ELR (cell line): Measurements from ENCODE around the gene SLC1A7.
A peak's percentile ranks its signal among the peaks of the same experiment; 100 is the strongest.

ENCODE experiments used
- DNase-seq: peaks from one replicate; pipeline ENCODE4 v3.0.0-alpha.2; 2015; ENCODE audit warnings: low read depth

The SLC1A7 gene

DNA sequence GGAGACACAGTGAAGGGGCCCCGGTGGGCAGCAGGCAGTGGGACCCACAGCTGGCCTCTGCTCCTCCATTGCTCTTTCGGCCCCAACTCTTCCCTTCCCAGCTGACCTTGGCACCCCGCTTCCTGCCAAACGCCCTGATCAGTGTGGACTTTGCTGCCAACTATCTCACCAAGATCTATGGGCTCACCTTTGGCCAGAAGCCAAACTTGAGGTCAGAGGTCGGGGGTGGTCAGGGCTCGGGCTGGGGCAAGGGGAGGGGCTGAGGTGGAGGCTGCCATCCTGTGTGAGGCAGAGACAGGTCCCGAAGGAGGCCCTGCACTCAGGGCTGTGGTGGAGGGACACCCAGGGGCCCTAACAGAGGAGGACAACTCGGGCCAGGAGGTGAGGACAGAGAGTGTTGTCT lies 66.7 kb downstream of the SLC1A7 start:
- no peak for DNase-seq

DNA sequence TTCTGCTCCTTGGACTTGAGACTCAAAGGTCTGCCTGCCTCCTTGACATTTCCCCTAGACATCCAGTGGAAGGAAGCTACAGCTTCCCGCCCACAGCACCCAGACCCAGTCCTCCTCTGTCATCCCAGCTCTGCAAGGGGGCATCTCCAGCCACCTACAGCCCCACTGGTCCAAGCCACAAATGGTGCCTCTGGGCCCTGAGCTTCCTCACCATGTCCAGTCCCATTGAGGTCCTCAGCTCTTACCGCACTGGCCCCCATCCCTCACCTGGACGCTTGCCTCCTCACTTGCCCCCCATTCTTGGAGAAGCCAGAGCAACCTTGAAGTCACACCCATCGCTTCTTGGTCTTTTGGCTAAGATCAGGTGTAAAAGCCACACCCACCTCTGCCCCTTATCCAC lies 67.2 kb downstream of the SLC1A7 start:
- no peak for DNase-seq

DNA sequence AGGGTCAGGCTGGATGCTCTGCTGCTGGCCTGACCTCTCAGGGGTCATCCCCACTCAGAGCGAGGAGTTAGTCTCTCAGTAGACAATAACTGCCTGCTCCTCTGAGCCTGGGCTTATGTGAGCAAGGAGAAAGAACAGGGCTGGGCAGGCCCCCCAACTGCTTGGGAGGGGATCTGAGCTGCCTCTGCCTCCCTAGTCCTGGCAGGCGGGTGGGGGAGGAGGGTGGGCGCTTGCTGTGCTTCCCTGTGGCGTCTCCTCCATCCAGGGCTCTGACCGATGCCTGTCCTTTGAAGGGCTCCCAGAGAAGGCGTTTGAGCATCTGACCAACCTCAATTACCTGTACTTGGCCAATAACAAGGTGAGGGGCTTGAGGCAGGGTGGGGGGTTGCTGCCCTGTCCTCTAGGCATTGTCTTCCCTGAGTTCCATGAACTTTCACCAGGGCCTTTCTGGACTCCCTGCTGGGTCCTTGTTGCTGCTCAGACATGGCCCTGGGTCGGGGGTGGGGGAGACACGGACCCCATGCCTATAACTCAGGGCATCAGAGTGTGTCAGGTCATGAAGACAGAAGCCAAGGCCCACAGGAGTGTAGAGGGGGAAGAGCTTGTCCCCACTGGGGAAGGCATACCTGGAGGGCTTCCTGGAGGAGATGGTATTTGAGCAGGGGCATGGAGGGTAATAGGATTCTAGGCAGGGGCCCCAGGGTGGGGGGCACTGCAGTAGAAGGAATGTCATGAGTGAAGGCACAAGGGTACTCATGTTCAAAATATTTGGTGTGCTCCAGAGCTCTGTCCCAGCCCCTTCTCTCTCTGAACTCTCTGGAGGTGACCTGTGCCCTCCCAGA lies 67.9 kb downstream of the SLC1A7 start:
- DNase-seq, result no peak

DNA sequence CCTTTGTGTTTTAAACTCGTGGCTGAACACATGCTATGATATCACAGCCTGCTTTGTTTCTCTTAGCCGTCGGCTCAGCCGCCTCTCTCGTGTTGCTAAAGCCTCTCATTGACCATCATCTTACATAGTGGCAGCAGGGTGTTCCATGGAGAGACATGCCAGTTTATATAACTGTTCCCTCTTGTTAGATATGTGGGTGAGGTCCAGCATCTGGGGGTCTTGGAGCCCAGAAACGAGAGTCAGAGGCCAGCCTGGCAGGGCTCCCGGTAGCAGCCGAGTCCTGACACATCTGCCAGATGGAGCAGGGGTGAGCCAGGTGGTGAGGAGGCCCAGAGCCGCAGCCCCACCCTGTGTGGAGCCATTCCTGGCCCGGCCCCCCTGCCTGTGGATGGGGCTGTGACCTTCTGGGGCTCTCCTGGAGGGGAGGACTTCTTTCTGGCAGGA lies 68.5 kb downstream of the SLC1A7 start:
- no peak for DNase-seq

DNA sequence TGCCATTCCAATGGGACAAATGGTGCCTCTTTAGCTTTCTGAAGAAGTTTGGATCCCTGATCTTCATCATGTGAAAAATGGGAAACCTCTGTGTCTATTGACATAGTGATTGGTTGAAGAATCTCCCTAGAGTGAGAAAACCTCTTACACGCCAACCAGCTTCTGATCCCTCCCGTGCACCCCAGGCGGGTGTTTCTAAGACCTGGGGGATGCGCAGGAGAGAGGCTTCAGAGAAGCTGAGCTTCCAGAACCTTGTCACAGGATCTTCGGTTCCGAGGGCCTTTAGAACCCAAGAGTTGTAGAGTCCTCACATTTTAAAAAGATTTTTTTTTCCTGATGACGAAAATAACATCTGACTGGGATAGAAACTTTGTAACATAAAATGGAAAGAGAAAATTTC lies 69.2 kb downstream of the SLC1A7 start:
- no peak for DNase-seq

DNA sequence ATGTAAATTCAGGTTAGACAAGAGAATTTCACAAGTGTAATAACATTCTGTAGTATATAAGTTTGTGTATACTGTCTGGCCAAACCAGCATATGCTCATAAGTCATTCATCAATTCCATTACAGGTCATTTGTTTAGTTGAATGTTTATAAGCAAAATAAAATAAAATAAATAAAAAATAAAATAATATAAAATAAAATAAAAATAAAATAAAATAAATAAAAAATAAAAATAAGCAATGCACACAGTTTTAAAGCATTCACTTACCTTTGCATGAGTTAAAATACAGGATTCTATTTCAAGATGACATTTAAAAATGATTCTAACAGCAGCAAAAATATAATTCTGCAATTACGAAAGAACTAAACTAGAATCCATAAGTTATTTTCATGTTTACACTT lies 70.5 kb downstream of the SLC1A7 start:
- no peak for DNase-seq

DNA sequence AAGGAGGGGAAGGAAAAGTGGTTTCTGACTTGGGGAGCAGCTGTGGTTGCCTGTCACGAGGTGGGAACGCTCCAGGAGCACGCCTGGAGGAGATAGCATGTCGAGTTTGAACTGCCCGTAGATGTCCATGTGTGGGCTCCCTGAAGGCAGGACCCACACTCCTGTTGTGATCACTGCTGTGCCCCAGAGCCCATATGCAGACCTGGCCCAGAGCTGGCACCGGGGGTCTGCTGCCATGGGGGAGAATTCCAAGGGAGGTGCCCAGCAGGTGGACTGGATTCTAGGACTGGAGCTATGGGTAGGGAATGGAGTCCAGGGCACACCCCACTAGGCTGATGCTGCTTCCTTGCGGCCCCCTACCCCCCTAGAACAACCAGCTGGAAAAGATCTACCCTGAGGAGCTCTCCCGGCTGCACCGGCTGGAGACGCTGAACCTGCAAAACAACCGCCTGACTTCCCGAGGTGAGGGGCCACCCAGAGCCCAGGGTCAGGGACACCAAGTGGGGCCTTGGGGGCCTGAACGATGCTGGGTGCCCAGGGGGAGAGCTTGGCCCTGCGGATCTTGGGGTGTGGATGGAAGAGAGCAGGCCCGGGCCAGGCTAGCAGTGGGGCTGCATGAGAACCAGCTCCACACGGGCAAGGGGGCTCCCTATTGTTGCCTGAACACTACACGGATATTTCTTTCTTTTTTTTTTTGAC lies 71.1 kb downstream of the SLC1A7 start:
- no peak for DNase-seq

DNA sequence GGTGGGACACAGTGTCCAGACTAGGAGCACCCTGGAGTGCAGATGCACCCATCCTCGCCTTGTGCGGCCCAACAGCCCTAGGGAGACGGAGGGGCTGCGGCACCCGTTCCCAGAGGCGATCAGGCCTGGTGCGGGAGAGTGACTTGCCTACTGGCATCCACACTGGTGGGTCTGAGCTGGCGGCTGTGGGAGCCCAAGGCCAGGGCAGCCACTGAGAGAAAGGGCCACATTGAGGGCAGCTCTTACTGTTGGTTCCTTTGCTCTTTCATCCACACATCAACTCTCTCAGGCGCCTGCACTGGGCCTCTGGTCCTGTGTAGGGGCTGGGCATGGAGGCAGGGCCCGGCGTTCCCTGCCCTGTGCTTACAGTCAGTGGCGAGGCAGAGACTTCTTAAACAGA lies 71.8 kb downstream of the SLC1A7 start:
- no peak for DNase-seq

DNA sequence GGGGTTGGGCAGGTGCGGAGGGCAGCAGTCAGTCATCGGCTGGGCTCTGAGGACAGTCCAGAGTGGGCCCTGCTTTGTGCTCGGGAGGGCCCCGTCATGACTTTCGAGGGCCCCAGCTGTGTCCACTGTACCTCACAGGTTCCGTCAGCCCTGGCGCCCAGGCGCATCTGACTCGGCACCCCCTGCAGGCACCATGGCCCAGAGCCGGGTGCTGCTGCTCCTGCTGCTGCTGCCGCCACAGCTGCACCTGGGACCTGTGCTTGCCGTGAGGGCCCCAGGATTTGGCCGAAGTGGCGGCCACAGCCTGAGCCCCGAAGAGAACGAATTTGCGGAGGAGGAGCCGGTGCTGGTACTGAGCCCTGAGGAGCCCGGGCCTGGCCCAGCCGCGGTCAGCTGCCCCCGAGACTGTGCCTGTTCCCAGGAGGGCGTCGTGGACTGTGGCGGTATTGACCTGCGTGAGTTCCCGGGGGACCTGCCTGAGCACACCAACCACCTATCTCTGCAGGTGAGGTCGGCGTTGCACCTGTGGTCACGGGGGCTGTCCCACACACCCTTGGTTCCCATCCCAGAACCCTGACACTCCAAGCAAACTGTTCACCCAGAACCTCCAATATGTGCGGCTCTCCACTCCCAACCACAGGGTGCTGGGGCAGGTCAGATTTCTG lies 72.6 kb downstream of the SLC1A7 start:
- no peak for DNase-seq

DNA sequence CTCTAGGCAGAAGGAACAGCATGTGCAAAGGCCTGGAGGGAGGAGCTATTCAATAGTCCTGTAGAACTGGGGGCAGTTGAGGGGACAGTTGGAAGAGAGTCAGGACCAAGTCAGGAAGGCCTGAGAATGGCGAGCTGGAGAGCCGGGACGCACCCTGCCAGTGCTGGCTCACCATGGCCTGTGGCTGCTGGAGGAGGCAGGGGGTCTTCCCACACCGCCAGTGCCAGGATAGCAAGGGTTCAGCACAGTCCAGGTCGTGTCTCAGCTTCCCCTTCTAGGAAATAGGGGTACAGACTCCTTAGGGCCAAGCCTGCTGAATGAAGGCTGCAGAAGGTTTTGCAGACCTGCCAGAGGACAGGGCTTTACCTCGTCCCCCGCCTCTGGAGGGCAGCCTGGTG lies 73.2 kb downstream of the SLC1A7 start:
- no peak for DNase-seq

DNA sequence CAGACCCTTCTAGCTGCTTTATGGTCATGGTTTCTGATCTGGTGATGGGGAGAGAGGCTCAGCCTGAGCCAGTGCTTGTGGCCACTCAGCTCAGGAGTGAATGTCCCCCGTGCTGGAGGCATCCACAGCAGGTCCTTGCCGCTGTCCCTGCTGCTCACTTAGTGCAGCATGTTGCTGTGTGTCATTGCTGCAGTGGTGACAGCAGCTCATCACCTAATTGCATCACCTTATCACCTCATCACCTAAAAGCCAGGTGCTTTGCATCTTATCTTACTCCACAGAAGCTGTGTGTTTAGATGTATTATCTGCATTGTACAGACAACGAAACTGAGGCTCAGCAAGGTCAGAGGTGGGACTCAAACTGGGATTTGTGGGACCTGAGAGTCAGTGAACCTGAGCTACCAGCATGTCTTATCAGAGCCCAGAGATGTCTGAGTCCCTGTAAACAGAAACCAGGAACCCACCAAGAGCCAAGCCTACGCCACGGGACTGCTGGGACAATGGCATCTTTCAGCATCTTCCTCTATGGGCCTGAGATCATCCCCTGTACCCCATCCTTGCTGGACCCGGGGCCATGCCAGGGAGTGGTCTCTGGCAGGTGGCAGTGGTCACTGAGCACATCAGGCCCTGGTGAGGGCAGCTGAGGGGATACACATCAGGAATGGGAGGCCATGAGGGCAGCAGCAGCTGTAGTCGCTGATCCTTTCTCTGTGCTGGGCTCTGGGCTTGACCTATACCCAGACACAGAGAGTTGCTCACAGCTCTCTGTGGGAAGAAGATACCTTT lies 73.9 kb downstream of the SLC1A7 start:
- no peak for DNase-seq

DNA sequence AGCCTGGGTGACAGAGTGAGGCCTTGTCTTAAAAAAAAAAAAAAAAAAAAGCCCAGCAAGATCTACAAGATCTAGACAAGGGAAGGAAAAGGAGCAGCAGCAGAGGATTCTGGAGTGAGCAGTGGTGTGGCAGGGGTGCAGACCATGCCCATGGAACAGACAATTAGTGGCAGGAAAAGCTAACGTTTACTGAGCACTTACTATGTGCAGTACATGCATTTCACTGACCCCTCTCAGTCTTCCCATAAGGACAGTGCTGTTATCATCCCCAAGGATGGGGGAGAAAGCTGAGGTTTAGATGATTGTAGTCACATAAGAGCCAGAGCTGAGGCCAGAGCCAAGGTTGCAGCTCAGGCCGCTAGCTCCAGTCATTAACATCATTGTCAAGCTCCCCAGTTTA lies 74.6 kb downstream of the SLC1A7 start:
- no peak for DNase-seq

DNA sequence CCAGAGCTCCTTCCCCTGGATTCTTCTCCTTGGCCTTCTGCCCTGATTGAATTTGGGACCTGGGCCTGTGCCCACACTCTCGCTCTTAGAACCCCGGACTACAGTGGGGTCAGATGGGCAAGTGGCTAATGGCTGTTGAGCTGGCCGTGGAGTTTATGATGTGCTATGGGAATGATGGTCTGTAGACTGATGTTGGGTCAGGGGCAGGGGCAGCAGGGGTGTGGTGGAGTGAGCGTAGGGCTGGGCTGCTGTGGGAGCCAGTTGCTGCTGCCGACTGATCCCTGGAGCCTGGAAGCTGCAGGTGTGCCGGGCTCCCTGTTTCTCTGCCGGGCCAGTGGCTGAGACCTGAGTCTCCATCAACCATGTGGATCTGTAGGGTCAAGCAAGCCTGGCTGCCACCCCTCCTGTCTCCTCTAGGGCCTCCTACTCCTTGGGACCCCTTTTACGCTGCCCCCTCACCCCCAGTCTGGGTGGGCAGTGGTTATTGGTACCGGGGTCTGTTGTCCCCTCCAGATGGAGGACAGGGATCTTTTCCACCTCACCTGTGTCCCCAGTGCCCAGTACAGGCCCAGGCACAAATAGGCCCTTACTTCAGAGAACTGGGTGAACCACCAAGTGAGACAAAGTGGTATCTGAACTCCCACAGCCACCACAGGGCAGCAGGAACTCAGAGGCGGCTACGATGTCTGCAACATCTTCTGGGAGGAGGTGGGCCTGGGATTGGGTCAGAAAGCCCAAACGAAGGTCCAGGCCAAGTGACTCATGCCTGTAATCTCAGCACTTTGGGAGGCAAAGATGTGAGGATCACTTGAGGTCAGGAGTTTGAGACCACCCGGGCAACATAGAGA lies 75.3 kb downstream of the SLC1A7 start:
- DNase-seq, result no peak

DNA sequence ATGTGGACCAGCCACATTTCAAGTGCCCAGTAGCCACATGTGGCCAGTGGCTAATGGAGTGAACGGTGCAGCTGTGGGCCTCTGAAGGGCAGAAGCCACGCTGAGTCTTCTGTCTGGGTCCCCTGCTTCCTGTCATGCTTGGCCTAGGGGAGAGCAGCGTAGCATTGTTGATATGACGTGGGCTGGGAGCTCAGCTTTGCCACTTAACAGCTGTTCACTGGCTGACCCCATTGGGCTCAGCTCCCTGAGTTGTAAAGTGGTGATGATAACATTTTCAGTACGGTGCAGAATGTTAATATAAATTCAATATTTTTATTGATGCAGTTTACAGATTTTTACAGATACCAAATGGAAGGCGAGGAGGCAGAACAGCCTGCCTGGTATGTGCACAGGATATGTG lies 76.0 kb downstream of the SLC1A7 start:
- no peak for DNase-seq

DNA sequence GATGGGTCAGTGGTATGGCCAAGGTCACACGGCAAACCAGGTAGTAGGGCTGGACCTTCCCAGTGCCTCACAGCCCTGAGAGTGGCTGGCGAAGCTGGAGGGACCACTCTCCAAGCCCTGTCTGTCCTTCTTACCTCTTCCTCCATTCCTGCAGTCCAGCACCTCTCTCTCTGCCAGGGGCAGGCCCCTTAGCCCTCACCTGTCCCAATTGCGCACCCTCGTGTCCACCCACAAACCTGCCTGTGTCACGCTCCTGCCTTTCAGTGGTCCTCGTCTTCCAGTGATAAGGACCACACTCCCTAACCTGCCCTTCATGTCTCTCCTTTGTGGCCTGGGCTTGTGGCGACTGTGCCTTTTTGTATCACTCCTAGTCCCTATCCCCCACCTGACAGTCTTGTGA lies 77.0 kb downstream of the SLC1A7 start:
- no peak for DNase-seq

DNA sequence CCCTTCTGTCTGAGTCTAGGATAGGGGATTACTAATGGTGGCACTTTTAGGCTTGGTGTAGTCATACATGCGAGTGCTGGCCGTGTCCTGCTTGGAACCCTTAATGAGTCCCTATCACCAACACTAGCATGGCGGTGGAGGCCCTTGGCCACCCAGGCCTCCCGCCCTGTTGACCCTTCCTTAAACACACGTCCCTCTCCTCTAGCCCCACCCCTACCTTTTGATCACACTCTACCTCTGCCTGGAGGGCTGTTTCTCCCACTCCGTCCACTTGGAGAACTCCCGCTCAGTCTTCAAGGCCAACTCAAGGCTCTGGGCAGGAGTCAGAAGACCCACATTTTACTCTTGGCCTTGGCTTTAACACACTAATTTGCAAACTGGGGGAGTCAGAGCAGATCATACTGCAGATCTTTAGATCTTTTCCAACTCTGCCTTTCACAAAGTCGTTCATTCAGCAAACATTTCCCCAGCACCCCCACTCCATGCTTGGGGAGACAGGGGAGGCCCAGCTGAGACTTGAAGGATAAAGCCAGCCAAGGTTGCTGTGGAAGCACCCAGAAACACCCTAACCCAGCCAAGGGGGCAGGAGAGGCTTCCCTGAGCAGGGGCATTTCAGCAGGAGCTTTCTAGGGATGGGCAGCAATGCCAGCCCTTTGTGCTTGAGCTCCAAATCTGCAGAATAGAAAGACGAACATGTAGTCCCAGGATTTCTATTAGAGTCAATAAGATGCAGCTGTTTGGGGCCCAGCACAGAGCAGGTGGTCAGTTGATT lies 78.5 kb downstream of the SLC1A7 start:
- DNase-seq, result no peak

DNA sequence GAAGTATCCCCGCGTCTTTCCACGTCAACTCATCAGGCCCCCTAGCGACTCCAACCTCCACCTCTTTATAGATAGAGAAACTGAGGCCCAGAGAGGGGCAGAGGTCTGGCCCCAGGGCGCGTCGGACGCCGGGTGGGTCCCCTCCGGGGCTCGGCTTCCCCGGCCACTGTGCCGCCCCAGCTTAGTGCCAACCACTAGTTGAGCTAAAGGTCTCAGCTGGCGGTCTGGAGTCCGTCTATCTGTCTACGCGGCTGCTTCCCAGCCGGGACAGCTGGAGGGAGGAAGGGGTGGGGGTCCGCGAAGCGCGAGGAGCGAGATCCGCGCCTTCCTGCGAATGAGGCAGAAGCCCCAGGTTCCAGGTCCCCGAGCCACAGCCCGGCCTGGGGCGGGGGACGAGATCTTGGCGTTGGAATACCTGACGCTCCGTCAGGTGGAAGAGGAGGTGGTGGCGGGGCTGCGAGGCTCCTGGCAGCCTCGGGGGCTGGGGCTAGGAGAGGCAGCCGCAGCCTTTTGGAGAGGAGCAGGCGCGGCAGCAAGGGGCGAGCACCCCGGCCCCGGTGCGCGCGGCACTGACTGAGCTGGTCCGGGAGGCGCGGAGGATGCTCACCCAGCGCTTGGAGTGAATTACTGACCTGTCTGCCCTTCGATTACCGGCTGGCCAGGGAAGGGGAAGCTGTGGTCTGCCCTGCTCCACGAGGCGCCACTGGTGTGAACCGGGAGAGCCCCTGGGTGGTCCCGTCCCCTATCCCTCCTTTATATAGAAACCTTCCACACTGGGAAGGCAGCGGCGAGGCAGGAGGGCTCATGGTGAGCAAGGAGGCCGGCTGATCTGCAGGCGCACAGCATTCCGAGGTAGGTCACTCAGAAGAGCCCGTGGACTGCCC lies 79.5 kb downstream of the SLC1A7 start:
- no peak for DNase-seq

DNA sequence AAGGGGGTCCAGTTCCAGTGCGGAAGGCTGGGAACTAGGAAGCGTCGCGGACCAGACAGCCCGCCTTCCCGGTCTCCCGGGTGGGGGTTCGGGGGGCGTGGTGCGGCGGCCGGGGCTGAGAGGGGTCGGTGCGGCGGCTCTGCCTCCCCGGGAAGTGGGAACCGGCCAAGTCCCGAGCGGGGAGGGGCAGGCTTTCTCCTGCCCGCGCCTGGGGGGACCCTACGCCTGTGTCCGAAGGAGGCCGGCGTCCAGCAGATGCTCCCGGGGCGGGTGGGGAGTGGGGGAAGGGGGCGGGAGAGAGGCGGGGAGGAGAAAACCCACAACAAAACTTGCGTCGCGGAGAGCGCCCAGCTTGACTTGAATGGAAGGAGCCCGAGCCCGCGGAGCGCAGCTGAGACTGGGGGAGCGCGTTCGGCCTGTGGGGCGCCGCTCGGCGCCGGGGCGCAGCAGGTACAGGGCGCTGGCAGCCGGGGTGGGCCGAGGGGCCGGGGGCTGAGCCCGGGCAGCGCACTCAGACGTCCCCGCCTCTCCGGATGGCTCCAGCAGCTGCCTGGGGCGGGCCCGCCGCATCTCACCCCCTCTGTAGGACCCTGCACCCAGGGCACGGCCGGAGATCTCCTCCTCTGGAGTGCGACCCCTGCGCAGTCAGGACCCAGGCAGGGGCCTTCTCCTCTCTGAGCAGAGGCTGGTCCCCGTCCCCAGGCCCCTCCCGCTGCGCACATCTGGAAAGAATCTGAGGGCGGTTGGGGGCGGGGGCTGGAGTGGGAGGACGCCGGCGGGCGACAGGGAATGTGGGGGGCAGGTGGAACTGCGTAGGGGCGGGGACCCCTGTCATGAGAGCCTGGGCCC lies 80.4 kb downstream of the SLC1A7 start, which contains the start of gene PODN:
PODN (plus strand) TSS at position 355 of the 849 bp plus-strand sequence. CDS start 7,643 bp downstream, outside the sequence.
- peak; percentile 37 for DNase-seq
